Measurements from ENCODE around the gene NCKAP5L. TPM values are rescaled to one million over a fixed set of nuclear protein-coding genes. Genes with fewer than 3 reads are reported as not detected.

NCKAP5L gene
- total and polyA plus RNA-seq, 2 donors (not counting 3 experiments of a cell fraction or from before 2014, with no cell fraction given): 17.4 to 46.1 TPM

GRCh38 chr12:49806877-49807276 is 21.3 kb downstream of the NCKAP5L start:
- H4K20me1 ChIP-seq (replicated peaks; ENCODE audit: control insufficient read depth, extremely low read depth, insufficient read depth, low read length): no peaks in the 10 kb centered on the region
- no peaks in the 10 kb centered on the region for H3K79me2 ChIP-seq (ENCODE audit: control insufficient read depth, insufficient read depth, low read length)

More at GRCh38 chr12:49806877-49807276, 21.3 kb downstream of the NCKAP5L start:
- intact Hi-C loops (cut with micrococcal nuclease): no loop called here
- BruUV-seq (replicated peaks): no TSS peak
- Histone ChIP-seq H3K9me1 (replicated peaks; ENCODE audit: control insufficient read depth, extremely low read depth, insufficient read depth, low read length) (no peaks in the 10 kb centered on the region), H3K27me3 (ENCODE audit: control insufficient read depth in 2 of 2, insufficient read depth in 2 of 2, low read length in 2 of 2) (no peaks in the 10 kb centered on the region), H3K4me3 (replicated peaks in 1 of 3; ENCODE audit: insufficient read depth in 1 of 3, low read depth in 1 of 3, low read length in 3 of 3) (no peak overlapping the region), H3K9ac (replicated peaks; ENCODE audit: extremely low read depth, insufficient read depth, low read length) (no peak overlapping the region), H3K9me3 (replicated peaks; ENCODE audit: control insufficient read depth, insufficient read depth, low read length) (no peaks in the 10 kb centered on the region), H3K4me1 (ENCODE audit: control insufficient read depth, extremely low read depth, insufficient read depth, low read length) (no peaks in the 10 kb centered on the region), H3K27ac (ENCODE audit: insufficient read depth, low read depth, low read length) (no peak overlapping the region), H3K4me2 (ENCODE audit: insufficient read depth, low read length) (no peak overlapping the region), H3K36me3 (ENCODE audit: control insufficient read depth in 2 of 2, extremely low read depth in 1 of 2, insufficient read depth in 2 of 2, low read length in 2 of 2) (peaks cover 11 to 34% of the 10 kb centered on the region in 2 experiments), H2AFZ (ENCODE audit: low read depth, low read length) (no peak overlapping the region)
- FAIRE-seq (no peak), DNase-seq (ENCODE audit: low read depth, low spot score) (no peak)
- CTCF ChIA-PET: no interaction called here
- dilution Hi-C loops (cut with MboI; ENCODE audit: extremely low pct_ligation_motif_present, low sequenced_read_pairs): no loop called here
- TF ChIP-seq GATA2 (IDR thresholded peaks at IDR 0.05; ENCODE audit: insufficient read depth, insufficient read length, low read depth, low read length): no peak
- TF ChIP-seq POLR2A (IDR thresholded peaks at IDR 0.05; ENCODE audit: low read depth, low read length): no peak
- no peak for TF ChIP-seq MYC (IDR thresholded peaks at IDR 0.05; ENCODE audit: low read depth, low read length)
- no peak for TF ChIP-seq MAX (IDR thresholded peaks at IDR 0.05; ENCODE audit: insufficient read depth, insufficient read length)
- TF ChIP-seq CTCF (IDR thresholded peaks at IDR 0.05; ENCODE audit: extremely low read depth in 1 of 2, insufficient read depth in 1 of 2, low read depth in 1 of 2, low read length in 2 of 2): no peak
- TF ChIP-seq FOS (IDR thresholded peaks at IDR 0.05; ENCODE audit: borderline replicate concordance, insufficient read depth, low read length): no peak
- no peak for TF ChIP-seq POLR2AphosphoS5 (IDR thresholded peaks at IDR 0.05; ENCODE audit: insufficient read depth, low read depth, low read length)
- no peak for TF ChIP-seq EZH2 (IDR thresholded peaks at IDR 0.05; ENCODE audit: borderline replicate concordance, low read depth, low read length, severe bottlenecking)
- no peak for TF ChIP-seq JUN (IDR thresholded peaks at IDR 0.05; ENCODE audit: borderline replicate concordance, insufficient read depth, insufficient read length, low read depth)
- POLR2A ChIA-PET: no interaction called here
